Activated CD8-positive, alpha-beta memory T cell treated with anti-CD3 and anti-CD28 coated beads for 36 hours (primary cell): ENCODE measurements around the gene KIRREL3. TPM values are rescaled to one million over a fixed set of nuclear protein-coding genes. Genes with fewer than 3 reads are reported as not detected.

Experiments
- CTCF ChIA-PET: fragments of 350-600 bp; sonication (Branson Sonifier 250); formaldehyde crosslinking; loops from one replicate; lab custom pipeline; 2021; ENCODE audit warnings: antibody characterized with exemption; lab: Charles Lee
- POLR2A ChIA-PET: fragments of 350-600 bp; sonication (Branson Sonifier 250); formaldehyde crosslinking; loops from one replicate; lab custom pipeline; 2021; ENCODE audit warnings: antibody characterized with exemption; lab: Charles Lee
- total RNA-seq, 2 experiments: library from RNA; stranded (reverse); gene quantifications; one replicate each; pipeline ENCODE4 v1.2.3, GENCODE V29; 2021

KIRREL3 gene
- total RNA-seq, 2 experiments from 2014 or later, result not detected

GRCh38 chr11:126544108-126545056, 456.2 kb downstream of the KIRREL3 start:
- POLR2A ChIA-PET, result no interaction called here

GRCh38 chr11:126543691-126544090, 456.9 kb downstream of the KIRREL3 start:
- ChIA-PET POLR2A (no interaction called here), CTCF (no interaction called here)

More at GRCh38 chr11:126544108-126545056, 456.2 kb downstream of the KIRREL3 start:
- CTCF ChIA-PET, result no interaction called here

- CTCF ChIA-PET, result no interaction called here
- POLR2A ChIA-PET, result no interaction called here
Measured at GRCh38 chr11:126542334-126543015, 458.1 kb downstream of the KIRREL3 start.

DNA sequence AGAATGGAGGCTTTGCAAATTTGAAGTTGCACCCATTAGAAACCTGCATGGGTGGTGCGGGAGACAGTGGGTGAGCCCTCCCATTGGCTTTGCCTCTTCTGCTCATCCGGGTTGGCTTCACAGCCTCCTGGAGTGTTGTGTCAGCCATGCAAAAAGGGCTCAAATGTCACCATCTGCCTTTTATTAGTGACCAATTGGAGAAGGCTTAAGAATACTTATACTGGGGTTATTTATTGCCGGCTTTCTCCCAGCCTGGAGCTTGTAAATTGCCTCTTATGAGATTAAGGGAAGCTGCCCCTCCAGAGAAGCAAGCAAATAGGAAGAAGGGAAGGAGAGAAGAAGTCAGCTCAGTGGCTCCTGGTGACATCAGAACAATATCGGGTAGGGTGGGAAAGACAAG, 462.5 kb downstream of the KIRREL3 start:
- POLR2A ChIA-PET, result no interaction called here
- CTCF ChIA-PET, result no interaction called here

GRCh38 chr11:126537492-126537891, 463.1 kb downstream of the KIRREL3 start:
- CTCF ChIA-PET, result no interaction called here

DNA sequence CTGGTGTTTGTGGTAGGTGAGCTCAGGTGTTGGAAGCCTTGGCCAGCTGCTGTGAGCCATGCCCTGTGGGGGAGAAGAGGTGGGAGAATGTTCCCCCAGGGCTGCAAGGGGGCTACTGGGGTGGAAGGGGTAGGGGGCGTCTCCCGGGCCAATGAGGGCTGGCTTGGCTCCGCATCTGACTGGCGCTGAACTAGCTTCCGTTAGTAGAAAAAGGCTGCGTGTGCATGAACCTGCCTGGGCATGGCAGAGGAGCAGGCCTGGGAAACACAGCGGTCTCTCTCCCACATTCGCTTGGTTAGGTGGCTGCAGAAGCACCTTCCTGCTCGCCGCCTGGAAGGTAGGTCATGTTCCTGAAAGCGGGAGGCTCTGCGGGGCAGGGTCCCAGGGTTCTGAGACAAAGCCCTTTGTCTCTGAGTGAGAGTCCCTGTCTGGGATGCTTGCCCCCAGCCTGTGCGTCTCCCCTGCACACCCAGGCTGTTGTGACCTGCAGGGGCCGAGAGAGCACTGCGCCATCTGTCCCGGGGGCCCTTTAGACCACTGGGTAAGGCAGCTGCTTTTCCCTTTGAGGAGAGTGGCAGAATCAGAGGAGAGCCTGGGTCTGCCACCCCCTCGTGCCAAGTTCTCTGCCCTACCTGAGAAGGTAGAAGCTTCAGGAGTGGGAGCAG, 466.3 kb downstream of the KIRREL3 start:
- CTCF ChIA-PET, result no interaction called here
- POLR2A ChIA-PET, result no interaction called here

More at GRCh38 chr11:126537492-126537891, 463.1 kb downstream of the KIRREL3 start:
- POLR2A ChIA-PET, result no interaction called here

- ChIA-PET CTCF (no interaction called here), POLR2A (no interaction called here)
Measured at GRCh38 chr11:126533560-126533959, 467.0 kb downstream of the KIRREL3 start.

- CTCF ChIA-PET, result no interaction called here
- POLR2A ChIA-PET, result no interaction called here
Measured at GRCh38 chr11:126530416-126530815, 470.2 kb downstream of the KIRREL3 start.

DNA sequence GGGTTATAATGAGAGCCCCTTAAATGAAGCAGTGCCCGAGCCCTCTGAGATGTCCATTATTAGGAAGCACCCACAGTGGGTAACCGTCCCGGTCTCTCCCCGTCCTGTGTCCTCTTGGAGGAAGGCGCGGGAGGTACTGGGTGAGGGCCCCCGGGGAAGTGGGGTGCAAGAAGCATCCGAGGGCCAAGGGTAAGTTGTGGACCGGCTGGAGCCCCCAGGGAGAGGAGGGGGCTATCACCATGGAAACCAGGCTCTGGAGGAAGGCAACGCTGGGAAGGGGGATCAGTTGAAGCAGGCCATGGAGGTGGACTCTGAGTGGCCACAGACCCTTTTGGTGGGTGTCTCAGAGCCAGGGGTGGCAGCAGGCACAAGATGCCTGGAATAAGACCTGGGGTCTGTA, 471.5 kb downstream of the KIRREL3 start:
- ChIA-PET CTCF (no interaction called here), POLR2A (no interaction called here)

GRCh38 chr11:126528075-126528474, 472.5 kb downstream of the KIRREL3 start:
- ChIA-PET POLR2A (no interaction called here), CTCF (no interaction called here)

DNA sequence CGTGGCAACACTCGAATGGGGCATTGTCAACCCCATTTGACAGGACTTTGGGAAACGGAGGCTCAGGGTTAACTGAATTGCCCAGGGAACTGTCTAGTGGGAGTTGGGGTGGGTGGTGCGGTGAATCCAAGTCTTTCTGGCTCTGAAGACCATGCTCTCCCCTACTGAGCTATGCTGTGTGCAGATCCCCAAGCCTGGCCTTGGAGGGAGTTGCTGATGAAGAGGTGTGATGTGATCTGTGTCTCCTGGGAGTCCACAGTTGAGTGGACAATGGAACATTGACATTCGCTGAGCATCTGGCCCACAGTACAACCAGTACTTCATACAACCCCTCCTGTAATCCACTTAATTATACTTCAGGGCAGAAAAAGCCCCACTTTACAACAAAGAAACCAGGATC, 472.9 kb downstream of the KIRREL3 start:
- ChIA-PET CTCF (no interaction called here), POLR2A (no interaction called here)

DNA sequence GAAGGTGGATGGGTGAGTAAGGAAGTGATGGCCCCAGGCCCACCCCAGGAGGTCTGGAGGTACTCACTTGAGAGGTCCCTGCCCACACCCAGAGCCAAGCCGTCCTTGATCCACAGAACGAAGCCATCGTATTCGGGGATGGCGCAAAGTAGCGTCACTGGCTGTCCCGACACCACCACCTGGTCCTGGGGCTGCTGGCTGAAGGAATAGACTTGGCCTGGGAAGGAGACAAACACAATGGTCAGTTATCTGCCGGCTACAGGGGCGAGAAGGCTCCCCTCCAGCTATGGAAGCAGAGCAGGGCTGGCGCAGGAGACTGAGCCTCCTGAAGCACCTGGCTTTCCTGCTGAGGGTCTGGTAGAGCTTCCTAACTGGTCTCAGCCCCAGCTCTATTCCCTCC, 474.1 kb downstream of the KIRREL3 start:
- ChIA-PET CTCF (no interaction called here), POLR2A (no interaction called here)

GRCh38 chr11:126525702-126526101, 474.9 kb downstream of the KIRREL3 start:
- ChIA-PET CTCF (no interaction called here), POLR2A (no interaction called here)

- CTCF ChIA-PET, result no interaction called here
- POLR2A ChIA-PET, result no interaction called here
Measured at GRCh38 chr11:126525216-126525615, 475.4 kb downstream of the KIRREL3 start.

DNA sequence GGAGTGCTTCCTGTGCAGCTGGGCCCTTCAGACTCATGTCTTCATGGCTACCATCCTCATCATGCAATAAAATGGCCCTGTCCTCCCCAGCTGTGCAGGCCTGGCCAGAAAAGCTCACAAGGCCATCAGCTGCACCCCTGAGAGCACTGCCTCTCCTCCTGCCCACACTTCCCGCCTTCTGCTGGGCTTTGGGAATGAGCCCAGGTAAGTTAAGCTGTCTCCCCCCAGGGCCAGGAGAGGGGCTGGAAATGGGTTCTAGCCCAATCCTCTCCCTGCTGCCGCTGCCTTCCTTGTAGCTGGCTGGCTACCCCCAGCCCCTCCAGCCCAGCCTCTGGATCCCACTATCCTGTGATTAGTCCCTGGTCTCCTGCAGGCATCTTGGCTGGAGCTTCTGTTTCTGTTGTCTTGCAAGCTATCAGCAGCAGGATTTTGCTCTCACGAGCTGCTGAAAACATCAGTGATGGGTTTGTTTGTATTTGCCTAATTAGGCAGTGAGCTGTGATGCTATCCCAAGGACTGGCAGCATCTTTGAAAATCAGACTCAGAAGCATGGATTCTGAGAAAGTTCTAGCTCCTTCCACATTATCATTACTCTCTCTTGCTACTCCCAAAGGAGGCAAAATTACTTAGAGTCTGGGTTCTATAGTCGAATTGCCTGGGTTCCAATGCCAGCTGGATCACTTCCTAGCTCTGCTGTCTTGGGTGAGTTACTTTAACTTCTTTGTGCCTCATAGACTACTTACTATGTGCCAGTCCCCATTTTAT, 476.9 kb downstream of the KIRREL3 start:
- POLR2A ChIA-PET, result no interaction called here
- CTCF ChIA-PET, result no interaction called here

GRCh38 chr11:126522606-126523005, 478.0 kb downstream of the KIRREL3 start:
- POLR2A ChIA-PET, result no interaction called here
- CTCF ChIA-PET, result no interaction called here

DNA sequence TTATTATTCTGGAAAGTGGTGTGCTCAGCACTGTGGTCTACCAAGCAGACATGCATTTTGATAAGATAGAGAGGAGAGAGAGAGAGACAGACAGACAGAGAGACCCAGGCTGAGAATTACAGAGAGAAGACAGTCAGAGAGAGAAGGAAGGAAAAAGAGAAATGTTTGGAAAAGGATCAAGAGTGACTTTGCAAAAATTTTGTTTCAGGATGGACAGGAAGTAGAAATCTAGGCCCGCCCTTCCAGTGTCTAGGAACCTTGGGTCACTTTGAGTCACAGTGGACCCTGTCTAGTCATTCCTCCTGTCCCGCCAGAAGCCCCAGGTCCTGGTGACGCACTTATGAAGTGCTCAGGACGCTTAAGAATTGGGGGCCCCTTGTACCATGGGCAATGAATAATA, 478.4 kb downstream of the KIRREL3 start:
- POLR2A ChIA-PET, result no interaction called here
- CTCF ChIA-PET, result interaction anchor here (0.7 kb wide), 1 partner anchor 39 kb away, joined by 3 read pairs; no protein-coding TSS in a partner anchor

DNA sequence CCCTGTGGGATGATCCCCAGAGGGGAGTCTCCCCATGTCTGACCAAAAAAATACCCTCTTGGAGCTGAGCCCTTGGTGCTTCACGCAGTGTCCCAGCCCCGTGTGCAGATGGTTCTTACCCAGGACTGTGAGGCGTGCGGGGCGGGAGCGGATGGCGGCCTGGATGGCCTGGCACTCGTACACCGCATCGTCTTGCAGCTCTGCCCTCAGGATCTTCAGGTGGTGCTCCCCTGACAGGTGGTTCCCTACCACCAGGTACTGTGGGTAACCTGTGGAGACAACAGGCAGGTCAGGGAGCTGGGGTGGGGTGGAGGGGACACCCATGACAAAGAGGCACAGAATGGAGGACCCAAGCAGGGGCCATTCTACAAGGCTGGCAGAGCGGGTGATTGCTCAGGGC, 479.4 kb downstream of the KIRREL3 start:
- POLR2A ChIA-PET, result no interaction called here
- CTCF ChIA-PET, result no interaction called here
